Measurements from ENCODE around the gene HS1BP3. TPM values are rescaled to one million over a fixed set of nuclear protein-coding genes. Genes with fewer than 3 reads are reported as not detected.

HS1BP3 gene
- polyA plus RNA-seq, 2 of the 4 experiments (the other 2 are of a cell fraction) = 12.4 to 23.5 TPM

- TF ChIP-seq, protein P1, sequence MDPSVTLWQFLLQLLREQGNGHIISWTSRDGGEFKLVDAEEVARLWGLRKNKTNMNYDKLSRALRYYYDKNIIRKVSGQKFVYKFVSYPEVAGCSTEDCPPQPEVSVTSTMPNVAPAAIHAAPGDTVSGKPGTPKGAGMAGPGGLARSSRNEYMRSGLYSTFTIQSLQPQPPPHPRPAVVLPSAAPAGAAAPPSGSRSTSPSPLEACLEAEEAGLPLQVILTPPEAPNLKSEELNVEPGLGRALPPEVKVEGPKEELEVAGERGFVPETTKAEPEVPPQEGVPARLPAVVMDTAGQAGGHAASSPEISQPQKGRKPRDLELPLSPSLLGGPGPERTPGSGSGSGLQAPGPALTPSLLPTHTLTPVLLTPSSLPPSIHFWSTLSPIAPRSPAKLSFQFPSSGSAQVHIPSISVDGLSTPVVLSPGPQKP (IDR thresholded peaks at IDR 0.05; ENCODE audit: low read depth, low read length) = no peak
- no peak for TF ChIP-seq REST (IDR thresholded peaks at IDR 0.05)
Measured at GRCh38 chr2:20635113-20635510, 15.8 kb downstream of the HS1BP3 start (continued).

DNA sequence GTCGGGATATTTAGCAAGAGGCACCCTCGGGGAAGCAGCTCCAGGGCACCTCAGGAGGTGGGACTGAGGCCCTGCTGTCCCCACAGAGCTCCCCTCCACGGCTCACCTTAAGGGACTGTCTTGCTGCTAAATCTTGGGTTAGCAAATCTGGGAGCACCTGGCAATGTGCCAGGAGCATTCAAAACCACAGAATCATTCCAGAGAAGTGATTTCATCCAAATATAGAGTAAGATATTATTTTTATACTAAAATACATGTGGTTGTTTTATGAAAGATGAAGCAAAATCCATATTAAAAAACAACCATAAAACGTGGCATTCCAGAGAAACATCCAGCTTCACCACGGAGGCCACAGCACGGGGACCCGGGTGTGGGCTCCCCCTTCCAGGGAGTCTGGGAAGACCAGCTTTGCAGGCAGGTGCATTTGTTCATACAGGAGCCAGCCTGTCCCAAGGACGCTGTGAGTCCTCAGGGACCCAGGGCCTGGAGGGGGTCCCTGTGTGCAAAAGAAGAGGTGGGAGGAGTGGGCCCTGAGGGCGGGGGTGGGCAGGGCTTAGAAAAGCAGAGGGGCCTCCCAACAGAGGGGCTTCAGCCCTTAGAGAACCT, 16.3 kb downstream of the HS1BP3 start:
- H3K4me3 ChIP-seq = no peak overlapping the region
- 80% methylated on average over 7 of the region's 9 CpGs for WGBS (ENCODE audit: missing lambda C conversion rate)
- H3K4me2 ChIP-seq = 0 out of 3 replicates have a peak overlapping the region, but pooled peaks have one; percentile 4
- TF ChIP-seq SMC3 (IDR thresholded peaks at IDR 0.05) (no peak), FOSL2 (IDR thresholded peaks at IDR 0.05) (no peak), FOSL2 (CRISPR knock-in tag; IDR thresholded peaks at IDR 0.05) (no peak), PHF8 (IDR thresholded peaks at IDR 0.05; ENCODE audit: borderline replicate concordance, low read depth) (no peak), JUNB (IDR thresholded peaks at IDR 0.05) (no peak), EP300 (IDR thresholded peaks at IDR 0.05) (no peak), JUN (IDR thresholded peaks at IDR 0.05) (no peak), NPAS2 (CRISPR knock-in tag; IDR thresholded peaks at IDR 0.05; ENCODE audit: borderline replicate concordance) (no peak), HDAC2 (IDR thresholded peaks at IDR 0.05) (no peak), HOXB5 (CRISPR knock-in tag; IDR thresholded peaks at IDR 0.05) (no peak), HMGXB4 (CRISPR knock-in tag; IDR thresholded peaks at IDR 0.05; ENCODE audit: borderline replicate concordance) (no peak), EHMT2 (IDR thresholded peaks at IDR 0.05; ENCODE audit: low read depth) (no peak), KDM1A (IDR thresholded peaks at IDR 0.05; ENCODE audit: low read depth) (no peak), CHD2 (IDR thresholded peaks at IDR 0.05; ENCODE audit: low read length, partially characterized antibody) (no peak), POLR2A (IDR thresholded peaks at IDR 0.05; ENCODE audit: low read length) (no peak), TP53 (CRISPR knock-in tag; IDR thresholded peaks at IDR 0.05) (no peak)
- TF ChIP-seq, protein P2, sequence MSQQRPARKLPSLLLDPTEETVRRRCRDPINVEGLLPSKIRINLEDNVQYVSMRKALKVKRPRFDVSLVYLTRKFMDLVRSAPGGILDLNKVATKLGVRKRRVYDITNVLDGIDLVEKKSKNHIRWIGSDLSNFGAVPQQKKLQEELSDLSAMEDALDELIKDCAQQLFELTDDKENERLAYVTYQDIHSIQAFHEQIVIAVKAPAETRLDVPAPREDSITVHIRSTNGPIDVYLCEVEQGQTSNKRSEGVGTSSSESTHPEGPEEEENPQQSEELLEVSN (IDR thresholded peaks at IDR 0.05; ENCODE audit: borderline replicate concordance, low read depth) = no peak
- TF ChIP-seq, protein P1 (IDR thresholded peaks at IDR 0.05; ENCODE audit: low read depth, low read length) = no peak
- no peaks in the 10 kb centered on the region for H3K9me3 ChIP-seq
- ATAC-seq (no peak), FAIRE-seq (no peak), DNase-seq (ENCODE audit: low read depth in 1 of 2, low spot score in 1 of 2) (no peak)
- ChIA-PET POLR2A (interaction anchor here (0.6 to 6.6 kb wide), 5 partner anchors 184 to 242 kb away, joined by 5 to 102 read pairs (median 6); partner anchors contain the start of gene RHOB), CTCF (interaction anchor here (0.6 to 17.8 kb wide), 40 partner anchors 9 to 329 kb away, joined by 3 to 355 read pairs (median 5); partner anchors contain the start of genes HS1BP3 and RHOB)
- peak overlapping the region; percentile 50 to 75; a peak in 4 of 6 replicates for H3K27ac ChIP-seq
- H3K4me1 ChIP-seq = peaks cover 21% of the 10 kb centered on the region

All from A549 (cell line).